Measurements from ENCODE around the gene MAB21L4. TPM values are rescaled to one million over a fixed set of nuclear protein-coding genes. Genes with fewer than 3 reads are reported as not detected.

The MAB21L4 gene
- total and polyA plus RNA-seq, 7 donors, result 1.2 to 17.6 (median 1.7) TPM; not detected in 4

DNA sequence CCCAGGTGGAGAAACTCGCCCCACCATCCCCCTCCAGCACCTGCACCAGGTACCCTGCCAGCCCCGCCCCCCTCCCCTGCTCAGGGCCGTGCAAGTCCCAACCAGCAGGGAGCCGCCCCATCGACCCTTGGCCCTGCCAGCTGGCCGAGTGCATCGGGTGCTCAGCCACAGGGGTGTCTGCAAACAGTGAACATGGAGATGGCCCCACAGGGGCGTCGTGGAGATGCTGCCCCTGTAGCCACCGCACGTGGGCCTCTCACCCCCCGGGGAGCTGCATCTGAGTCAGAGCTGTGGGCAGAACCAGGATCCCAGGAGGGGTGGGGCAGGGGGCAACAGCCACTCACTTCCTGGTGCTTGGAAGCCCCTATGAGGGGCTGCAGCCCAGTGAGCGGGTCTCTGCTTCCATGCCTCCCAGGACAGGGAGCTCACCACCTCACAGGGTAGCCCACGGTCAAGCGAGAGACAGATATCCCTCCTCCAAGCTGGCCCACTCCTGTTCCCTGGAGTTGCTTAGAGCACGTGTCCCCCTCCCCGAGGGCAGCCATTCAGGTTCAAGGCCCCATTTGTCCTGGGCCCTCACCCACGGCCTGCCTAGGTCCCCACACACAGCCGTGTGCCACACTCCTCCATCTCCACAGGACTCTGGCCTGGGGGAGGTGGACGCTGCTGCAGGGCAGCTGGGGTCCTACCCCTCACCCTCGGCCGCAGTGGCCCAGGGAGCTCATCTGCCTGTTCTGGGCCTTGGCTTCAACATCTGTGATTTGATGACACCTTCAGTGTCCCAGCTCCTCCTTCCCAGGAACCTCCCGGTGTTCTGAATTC, 1.1 kb upstream of the MAB21L4 start:
- Histone ChIP-seq H3K27me3 (no peaks in the 10 kb centered on the region), H3K4me1 (no peaks in the 10 kb centered on the region), H3K9me3 (no peaks in the 10 kb centered on the region), H3K4me3 (no peak overlapping the region), H3K27ac (no peak overlapping the region), H3K36me3 (no peaks in the 10 kb centered on the region)
- 41 to 68% methylated on average over 23 of the region's 23 CpGs for WGBS, 2 donors
- DNase-seq, result no peak
- intact Hi-C loops (cut with DNase I), result no loop called here
- TF ChIP-seq EP300 (IDR thresholded peaks at IDR 0.05) (no peak), POLR2AphosphoS5 (IDR thresholded peaks at IDR 0.05) (no peak), POLR2A (IDR thresholded peaks at IDR 0.05) (no peak)
- TF ChIP-seq, protein P1, sequence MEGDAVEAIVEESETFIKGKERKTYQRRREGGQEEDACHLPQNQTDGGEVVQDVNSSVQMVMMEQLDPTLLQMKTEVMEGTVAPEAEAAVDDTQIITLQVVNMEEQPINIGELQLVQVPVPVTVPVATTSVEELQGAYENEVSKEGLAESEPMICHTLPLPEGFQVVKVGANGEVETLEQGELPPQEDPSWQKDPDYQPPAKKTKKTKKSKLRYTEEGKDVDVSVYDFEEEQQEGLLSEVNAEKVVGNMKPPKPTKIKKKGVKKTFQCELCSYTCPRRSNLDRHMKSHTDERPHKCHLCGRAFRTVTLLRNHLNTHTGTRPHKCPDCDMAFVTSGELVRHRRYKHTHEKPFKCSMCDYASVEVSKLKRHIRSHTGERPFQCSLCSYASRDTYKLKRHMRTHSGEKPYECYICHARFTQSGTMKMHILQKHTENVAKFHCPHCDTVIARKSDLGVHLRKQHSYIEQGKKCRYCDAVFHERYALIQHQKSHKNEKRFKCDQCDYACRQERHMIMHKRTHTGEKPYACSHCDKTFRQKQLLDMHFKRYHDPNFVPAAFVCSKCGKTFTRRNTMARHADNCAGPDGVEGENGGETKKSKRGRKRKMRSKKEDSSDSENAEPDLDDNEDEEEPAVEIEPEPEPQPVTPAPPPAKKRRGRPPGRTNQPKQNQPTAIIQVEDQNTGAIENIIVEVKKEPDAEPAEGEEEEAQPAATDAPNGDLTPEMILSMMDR (IDR thresholded peaks at IDR 0.05), result no peak

DNA sequence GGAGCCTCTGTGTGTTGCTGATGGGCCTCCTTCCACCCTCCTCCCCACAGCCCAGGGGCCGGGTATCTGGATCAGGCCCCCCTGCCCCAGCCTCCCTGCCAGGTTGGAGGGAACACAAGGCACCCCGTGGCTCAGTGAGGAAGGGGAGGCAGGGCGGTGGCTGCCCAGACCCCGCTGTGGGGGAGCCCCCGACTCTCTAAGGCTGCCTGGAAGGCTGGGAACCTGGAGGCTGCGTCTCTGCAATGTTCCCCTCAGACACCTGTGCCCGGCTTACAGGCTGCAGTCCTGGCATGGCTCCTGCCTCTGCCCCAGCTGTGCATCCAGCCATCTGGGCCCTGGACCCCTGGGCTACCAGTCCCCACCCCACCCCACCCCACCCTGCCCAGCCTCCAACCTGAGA, 438 bp upstream of the MAB21L4 start:
- TF ChIP-seq POLR2AphosphoS5 (IDR thresholded peaks at IDR 0.05) (no peak), POLR2A (IDR thresholded peaks at IDR 0.05) (no peak), EP300 (IDR thresholded peaks at IDR 0.05) (no peak)
- TF ChIP-seq, protein P1 (IDR thresholded peaks at IDR 0.05), result no peak
- no peaks in the 10 kb centered on the region for H3K27me3 ChIP-seq
- intact Hi-C loops (cut with DNase I), result no loop called here
- H3K4me1 ChIP-seq, result no peaks in the 10 kb centered on the region
- H3K4me3 ChIP-seq, result no peak overlapping the region
- H3K27ac ChIP-seq, result no peak overlapping the region
- H3K9me3 ChIP-seq, result no peaks in the 10 kb centered on the region
- no peaks in the 10 kb centered on the region for H3K36me3 ChIP-seq
- WGBS, 2 donors, result 9 to 66% methylated on average over 7 of the region's 7 CpGs
- no peak for DNase-seq

DNA sequence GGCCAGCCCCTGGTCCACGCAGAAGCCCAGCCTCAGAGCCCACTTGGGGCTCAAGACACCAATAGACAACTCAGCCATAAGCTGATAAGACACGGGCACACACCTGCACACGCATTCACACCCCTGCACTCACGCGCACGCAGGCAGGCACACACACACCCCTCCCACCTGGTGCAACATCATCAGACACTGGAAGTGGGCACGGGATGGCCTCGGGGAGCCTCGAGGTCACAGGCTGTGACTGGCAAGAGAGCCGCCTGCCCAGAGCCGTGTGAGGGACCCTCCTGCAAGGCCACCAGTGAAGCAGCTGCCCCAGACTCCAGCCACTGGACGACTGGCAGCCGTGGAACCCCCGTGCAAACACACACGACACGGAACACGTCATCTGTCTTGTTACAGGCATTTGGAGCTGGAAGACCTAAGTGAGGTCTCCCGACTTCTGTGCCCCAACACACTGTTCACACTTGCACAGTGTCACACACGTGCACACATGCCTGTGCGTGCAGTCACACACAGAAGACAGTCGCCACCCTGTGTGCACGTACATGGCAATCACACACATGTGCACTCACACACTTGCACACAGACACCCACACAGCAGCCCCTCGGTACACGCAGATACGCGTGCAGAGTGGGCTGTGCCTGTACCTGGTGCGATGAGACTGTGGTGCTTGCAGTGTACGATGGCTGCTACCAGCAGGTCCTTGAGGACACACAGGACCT, 959 bp downstream of the MAB21L4 start:
- H3K36me3 ChIP-seq, result no peaks in the 10 kb centered on the region
- TF ChIP-seq POLR2AphosphoS5 (IDR thresholded peaks at IDR 0.05) (no peak), EP300 (IDR thresholded peaks at IDR 0.05) (no peak), POLR2A (IDR thresholded peaks at IDR 0.05) (no peak)
- TF ChIP-seq, protein P1 (IDR thresholded peaks at IDR 0.05), result no peak
- intact Hi-C loops (cut with DNase I), result no loop called here
- 88% methylated on average over 28 of the region's 28 CpGs for WGBS, 2 donors
- no peak for DNase-seq
- H3K9me3 ChIP-seq, result no peaks in the 10 kb centered on the region
- no peaks in the 10 kb centered on the region for H3K27me3 ChIP-seq
- no peak overlapping the region for H3K27ac ChIP-seq
- H3K4me1 ChIP-seq, result no peaks in the 10 kb centered on the region
- H3K4me3 ChIP-seq, result no peak overlapping the region

DNA sequence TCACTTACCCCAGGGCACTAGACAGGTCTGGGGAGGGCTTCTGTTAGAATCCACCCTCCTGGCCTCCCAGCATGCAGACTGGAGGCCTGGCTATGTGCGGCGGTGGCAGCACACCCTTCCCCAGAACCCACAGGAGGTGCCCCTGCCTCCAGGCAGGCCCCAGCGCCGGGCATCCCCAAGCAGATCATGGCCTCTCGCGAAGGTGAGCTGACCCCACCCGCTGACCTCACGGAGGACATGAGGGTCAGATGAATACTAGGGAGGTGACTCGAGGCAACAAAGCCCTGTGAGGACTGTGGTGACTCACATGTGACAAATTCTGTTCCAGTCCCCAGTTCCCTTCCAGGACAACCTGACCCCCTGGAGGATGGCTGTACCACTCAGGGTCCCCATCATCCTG, 1.9 kb downstream of the MAB21L4 start:
- no peak for DNase-seq
- TF ChIP-seq POLR2AphosphoS5 (IDR thresholded peaks at IDR 0.05) (no peak), EP300 (IDR thresholded peaks at IDR 0.05) (no peak), POLR2A (IDR thresholded peaks at IDR 0.05) (no peak)
- TF ChIP-seq, protein P1 (IDR thresholded peaks at IDR 0.05), result no peak
- WGBS, 2 donors, result 83 to 85% methylated on average over 9 of the region's 9 CpGs
- Histone ChIP-seq H3K4me3 (no peak overlapping the region), H3K36me3 (no peaks in the 10 kb centered on the region), H3K27me3 (no peaks in the 10 kb centered on the region), H3K27ac (no peak overlapping the region), H3K4me1 (no peaks in the 10 kb centered on the region), H3K9me3 (no peaks in the 10 kb centered on the region)
- intact Hi-C loops (cut with DNase I), result no loop called here

All from sigmoid colon (tissue), 7 donors.